ENCODE results near the gene PLCL2.
A peak's percentile ranks its signal among the peaks of the same experiment; 100 is the strongest.

Gene PLCL2

DNA sequence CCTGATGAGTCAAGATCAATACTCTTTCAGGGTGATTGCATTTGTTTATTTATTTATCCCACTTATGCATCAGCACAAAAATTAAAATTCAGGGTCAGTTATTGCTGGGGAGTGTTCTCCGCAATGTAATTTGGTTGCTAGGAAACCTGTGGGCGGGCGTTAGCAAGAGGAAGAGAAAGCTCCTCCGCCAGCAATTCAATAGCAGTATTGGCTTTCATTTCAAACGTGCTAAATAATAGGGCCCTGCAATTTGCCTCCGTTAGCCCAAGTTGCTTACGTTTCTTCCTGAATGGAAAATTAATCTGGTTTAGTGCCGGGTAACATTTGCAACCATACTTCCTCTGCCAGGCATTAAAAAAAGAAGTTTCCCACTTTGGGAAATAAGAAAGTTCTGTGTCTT lies 35.5 kb upstream of the PLCL2 start:
- Mint-ChIP-seq H3K36me3 (no peaks in the 10 kb centered on the region), H3K4me1 (ENCODE audit: low read depth) (peaks cover 46% of the 10 kb centered on the region), H3K27ac (no peak overlapping the region), H3K4me3 (peak overlapping the region; percentile 57), H3K27me3 (no peaks in the 10 kb centered on the region), H3K9me3 (ENCODE audit: low read depth) (no peaks in the 10 kb centered on the region)

DNA sequence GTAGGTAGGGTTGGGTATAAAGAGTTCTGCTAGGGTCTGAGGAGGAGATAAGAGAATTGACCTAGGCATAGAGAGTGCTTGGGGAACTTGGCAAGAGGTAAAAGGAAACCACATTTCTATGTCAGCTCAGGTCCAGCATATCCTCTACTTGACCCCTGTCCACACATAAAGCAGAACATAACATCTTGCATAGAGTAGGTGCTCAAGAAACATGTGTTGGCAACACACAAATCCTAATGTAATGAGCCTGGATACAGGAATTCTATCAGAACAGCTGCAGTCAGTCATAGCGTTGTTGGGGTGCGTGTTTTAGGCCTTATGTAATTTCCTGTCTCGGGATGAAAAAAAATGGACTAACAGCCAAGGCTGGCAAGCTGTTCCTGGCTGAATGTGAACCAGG lies 35.0 kb upstream of the PLCL2 start:
- no peaks in the 10 kb centered on the region for H3K27me3 Mint-ChIP-seq
- H3K4me3 Mint-ChIP-seq: peak overlapping the region; percentile 57
- H3K36me3 Mint-ChIP-seq: no peaks in the 10 kb centered on the region
- no peaks in the 10 kb centered on the region for H3K9me3 Mint-ChIP-seq (ENCODE audit: low read depth)
- peaks cover 42% of the 10 kb centered on the region for H3K4me1 Mint-ChIP-seq (ENCODE audit: low read depth)
- H3K27ac Mint-ChIP-seq: no peak overlapping the region

DNA sequence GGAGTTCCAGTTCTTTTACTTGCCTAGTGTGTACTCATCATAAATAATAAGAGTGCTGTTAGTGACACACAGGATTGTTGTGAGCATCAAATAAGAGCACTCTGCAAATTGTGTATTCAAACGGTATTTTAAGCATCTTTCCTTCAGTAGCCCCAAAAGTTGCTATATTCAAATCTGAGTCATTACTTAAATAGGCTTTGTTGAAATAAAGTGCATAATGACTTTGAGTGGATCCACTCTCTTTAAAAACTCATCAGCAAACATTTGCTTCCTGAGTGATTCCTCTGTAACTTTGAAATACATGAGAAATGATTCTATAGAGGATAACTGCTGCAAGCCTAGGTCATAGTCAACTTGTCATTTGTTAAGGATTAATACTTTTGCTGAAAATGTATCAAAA lies 29.3 kb upstream of the PLCL2 start:
- Mint-ChIP-seq H3K27me3 (no peaks in the 10 kb centered on the region), H3K4me3 (no peak overlapping the region), H3K27ac (no peak overlapping the region), H3K36me3 (no peaks in the 10 kb centered on the region), H3K9me3 (ENCODE audit: low read depth) (no peaks in the 10 kb centered on the region), H3K4me1 (ENCODE audit: low read depth) (peaks cover 7% of the 10 kb centered on the region)

DNA sequence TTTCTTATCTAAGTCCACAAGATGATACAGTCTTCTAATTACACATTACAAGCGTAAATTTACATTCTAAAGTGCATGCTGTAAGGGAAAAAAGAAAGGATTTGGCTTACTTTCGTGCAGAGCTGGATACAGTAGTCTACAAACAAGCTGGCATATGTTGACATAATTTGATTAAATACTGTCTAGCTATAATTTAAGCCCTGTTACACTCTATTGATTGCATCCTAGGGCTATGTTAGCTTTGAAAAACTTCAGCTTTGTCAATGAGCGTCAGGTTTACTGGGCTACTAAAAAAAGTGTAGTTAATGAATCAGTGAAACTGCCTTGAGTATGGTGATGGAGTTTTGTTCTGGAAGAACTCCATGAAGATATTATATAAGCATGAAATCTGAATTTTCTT lies 24.5 kb upstream of the PLCL2 start:
- Mint-ChIP-seq H3K4me1 (ENCODE audit: low read depth) (peaks cover 7% of the 10 kb centered on the region), H3K36me3 (no peaks in the 10 kb centered on the region), H3K27ac (no peak overlapping the region), H3K4me3 (no peak overlapping the region), H3K9me3 (ENCODE audit: low read depth) (no peaks in the 10 kb centered on the region), H3K27me3 (no peaks in the 10 kb centered on the region)

DNA sequence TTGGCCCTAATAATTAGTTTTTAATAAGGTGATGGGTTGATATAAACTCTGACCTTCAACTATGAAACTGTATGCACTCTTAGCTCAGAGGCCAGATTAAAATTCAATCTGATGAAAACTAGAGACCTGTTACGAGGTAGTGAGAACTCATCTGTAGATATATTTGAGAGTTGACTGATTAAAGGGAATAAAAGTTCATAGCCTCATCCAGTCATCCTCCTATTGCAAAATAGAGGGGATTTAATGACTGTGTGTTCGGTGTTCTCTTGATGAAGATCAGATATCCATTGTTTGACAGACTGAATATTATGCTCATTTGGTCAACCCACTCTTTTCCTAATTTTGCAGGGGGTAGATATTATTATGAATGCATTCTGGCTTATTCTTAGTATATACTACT lies 23.3 kb upstream of the PLCL2 start:
- no peak overlapping the region for H3K27ac Mint-ChIP-seq
- H3K9me3 Mint-ChIP-seq (ENCODE audit: low read depth): no peaks in the 10 kb centered on the region
- H3K27me3 Mint-ChIP-seq: no peaks in the 10 kb centered on the region
- H3K4me1 Mint-ChIP-seq (ENCODE audit: low read depth): peaks cover 10% of the 10 kb centered on the region
- no peak overlapping the region for H3K4me3 Mint-ChIP-seq
- H3K36me3 Mint-ChIP-seq: peaks cover under 1% of the 10 kb centered on the region

DNA sequence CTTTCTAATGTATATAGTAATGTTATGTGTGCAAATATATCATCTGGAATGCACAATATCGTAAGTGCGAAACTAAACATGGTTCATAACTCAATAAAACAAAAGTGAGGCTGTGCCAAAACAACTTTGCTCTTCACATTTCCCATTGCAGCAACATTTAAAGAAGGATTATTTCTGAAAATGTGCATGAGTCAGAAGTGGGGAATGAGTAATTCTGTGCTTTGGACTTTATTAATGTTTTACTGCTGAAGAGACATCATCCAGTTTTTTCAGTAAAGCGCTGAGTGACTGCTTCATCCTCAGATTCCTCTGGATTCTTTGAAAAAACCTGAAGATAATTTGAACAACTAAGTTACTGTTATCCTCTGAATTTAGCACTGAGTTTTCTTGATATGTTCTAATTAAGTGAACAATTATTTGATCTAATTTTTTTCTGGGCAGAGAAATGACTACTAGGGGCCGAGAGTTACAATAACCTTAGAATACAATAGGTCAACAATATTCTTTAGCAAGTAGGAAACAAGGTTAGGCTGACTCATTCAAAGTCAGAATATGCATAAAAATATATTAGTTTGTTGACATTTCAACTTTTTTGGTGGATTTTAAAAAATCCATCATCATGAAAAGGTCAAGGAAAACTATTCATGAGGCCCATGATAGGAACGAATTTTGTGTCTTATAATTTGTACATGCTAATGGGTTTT lies 20.0 kb upstream of the PLCL2 start:
- H3K36me3 Mint-ChIP-seq: peaks cover 2% of the 10 kb centered on the region

DNA sequence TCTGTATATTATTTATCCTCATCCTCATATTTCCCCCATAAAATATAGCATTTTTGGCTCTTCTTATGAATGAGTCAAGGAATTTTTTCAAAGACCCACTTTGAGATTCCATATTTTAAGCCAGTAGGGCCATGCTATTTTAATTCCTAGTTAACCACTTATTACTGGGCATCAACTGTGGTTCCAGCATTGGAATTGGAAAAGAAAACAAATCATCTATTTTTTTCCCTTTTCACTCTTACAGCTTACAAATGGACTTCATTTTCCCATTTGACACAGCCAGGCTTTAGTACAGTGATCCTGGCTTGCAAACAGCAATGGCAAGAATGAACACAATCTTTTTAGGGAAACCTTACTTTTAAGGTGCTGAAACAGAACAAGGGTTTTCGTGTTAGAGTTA lies 19.4 kb upstream of the PLCL2 start:
- Mint-ChIP-seq H3K4me3 (no peak overlapping the region), H3K9me3 (ENCODE audit: low read depth) (no peaks in the 10 kb centered on the region), H3K4me1 (ENCODE audit: low read depth) (peaks cover 14% of the 10 kb centered on the region), H3K27ac (no peak overlapping the region), H3K36me3 (peaks cover 2% of the 10 kb centered on the region), H3K27me3 (no peaks in the 10 kb centered on the region)

More for the DNA sequence above, 20.0 kb upstream of the PLCL2 start:
- H3K4me3 Mint-ChIP-seq: no peak overlapping the region
- no peaks in the 10 kb centered on the region for H3K9me3 Mint-ChIP-seq (ENCODE audit: low read depth)
- peaks cover 14% of the 10 kb centered on the region for H3K4me1 Mint-ChIP-seq (ENCODE audit: low read depth)
- no peak overlapping the region for H3K27ac Mint-ChIP-seq
- no peaks in the 10 kb centered on the region for H3K27me3 Mint-ChIP-seq

DNA sequence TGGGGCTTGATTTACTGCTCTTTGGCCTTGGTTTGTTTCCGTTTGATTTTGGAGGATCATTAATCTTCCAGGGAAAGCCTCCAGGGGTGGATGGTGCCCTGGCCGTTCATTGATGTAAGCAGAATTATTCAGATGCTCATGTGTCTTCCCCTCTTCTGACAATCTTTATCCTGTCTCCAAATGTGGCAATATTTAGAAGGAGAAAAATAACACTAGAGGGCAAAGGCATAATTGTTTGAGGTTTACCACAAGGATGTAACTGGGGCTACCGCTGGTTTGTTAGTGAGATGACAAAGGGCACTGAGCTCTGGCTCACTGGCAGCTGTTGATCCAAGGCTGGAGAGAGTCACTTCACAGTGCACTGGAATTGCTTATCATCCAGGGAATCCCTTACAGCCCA lies 18.2 kb upstream of the PLCL2 start:
- Mint-ChIP-seq H3K27ac (no peak overlapping the region), H3K27me3 (no peaks in the 10 kb centered on the region), H3K4me3 (no peak overlapping the region), H3K9me3 (ENCODE audit: low read depth) (no peaks in the 10 kb centered on the region), H3K36me3 (peaks cover 2% of the 10 kb centered on the region), H3K4me1 (ENCODE audit: low read depth) (peaks cover 14% of the 10 kb centered on the region)

DNA sequence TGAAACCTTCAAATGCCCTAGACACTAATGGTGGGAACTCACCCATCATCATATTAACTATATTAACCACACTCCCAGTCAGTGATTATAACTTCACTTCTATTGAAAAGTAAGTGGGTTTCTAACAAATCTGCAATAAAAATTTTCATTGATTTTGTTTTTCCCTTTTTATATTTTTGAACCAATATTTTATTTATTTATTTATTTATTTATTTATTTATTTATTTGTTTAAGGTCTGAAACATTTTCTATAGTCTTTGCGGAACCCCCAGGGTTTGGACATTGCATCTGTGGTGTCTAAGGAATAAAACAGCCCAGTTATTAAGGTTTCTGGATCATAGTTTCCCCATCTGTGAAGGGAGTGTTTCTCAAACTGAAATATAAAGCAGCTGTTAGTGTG lies 16.2 kb upstream of the PLCL2 start:
- Mint-ChIP-seq H3K36me3 (peaks cover 4% of the 10 kb centered on the region), H3K4me1 (ENCODE audit: low read depth) (peaks cover 14% of the 10 kb centered on the region), H3K9me3 (ENCODE audit: low read depth) (no peaks in the 10 kb centered on the region), H3K27me3 (no peaks in the 10 kb centered on the region), H3K27ac (no peak overlapping the region), H3K4me3 (no peak overlapping the region)

DNA sequence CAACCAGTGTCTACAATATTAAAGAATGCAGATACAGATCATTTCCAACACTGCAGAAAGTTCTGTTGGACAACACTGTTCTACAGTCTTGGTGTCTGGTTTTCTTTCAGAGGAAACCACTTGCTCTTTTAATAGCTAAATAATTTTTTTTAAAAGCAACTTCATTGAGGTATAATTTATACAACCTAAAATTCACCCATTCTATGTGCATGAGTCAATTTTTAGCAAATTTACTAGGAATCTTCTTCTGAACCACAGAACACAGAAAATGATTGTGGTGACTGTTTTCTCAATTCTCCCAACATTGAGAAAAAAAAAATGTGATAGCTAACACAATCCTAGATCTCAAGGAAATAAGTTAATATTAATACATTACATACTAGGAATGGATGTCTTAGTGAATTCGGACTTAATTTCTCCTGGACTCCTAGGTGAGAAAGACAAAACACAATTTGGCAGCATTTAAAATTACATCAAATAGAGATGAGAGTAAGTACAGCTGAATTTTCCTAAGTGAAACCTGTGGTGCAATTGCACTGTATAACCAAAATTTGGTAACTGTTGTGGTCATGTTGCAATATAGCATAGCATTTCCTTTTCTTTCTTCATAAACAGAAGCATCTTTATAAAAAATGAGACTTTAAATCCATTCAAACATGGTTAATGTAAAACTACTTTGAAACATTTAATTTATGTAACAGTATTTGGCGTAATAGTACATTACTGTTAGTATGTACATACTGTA lies 15.3 kb upstream of the PLCL2 start:
- no peaks in the 10 kb centered on the region for H3K9me3 Mint-ChIP-seq (ENCODE audit: low read depth)
- no peaks in the 10 kb centered on the region for H3K27me3 Mint-ChIP-seq
- peaks cover 14% of the 10 kb centered on the region for H3K4me1 Mint-ChIP-seq (ENCODE audit: low read depth)
- peaks cover 4% of the 10 kb centered on the region for H3K36me3 Mint-ChIP-seq
- H3K27ac Mint-ChIP-seq: no peak overlapping the region
- no peak overlapping the region for H3K4me3 Mint-ChIP-seq

DNA sequence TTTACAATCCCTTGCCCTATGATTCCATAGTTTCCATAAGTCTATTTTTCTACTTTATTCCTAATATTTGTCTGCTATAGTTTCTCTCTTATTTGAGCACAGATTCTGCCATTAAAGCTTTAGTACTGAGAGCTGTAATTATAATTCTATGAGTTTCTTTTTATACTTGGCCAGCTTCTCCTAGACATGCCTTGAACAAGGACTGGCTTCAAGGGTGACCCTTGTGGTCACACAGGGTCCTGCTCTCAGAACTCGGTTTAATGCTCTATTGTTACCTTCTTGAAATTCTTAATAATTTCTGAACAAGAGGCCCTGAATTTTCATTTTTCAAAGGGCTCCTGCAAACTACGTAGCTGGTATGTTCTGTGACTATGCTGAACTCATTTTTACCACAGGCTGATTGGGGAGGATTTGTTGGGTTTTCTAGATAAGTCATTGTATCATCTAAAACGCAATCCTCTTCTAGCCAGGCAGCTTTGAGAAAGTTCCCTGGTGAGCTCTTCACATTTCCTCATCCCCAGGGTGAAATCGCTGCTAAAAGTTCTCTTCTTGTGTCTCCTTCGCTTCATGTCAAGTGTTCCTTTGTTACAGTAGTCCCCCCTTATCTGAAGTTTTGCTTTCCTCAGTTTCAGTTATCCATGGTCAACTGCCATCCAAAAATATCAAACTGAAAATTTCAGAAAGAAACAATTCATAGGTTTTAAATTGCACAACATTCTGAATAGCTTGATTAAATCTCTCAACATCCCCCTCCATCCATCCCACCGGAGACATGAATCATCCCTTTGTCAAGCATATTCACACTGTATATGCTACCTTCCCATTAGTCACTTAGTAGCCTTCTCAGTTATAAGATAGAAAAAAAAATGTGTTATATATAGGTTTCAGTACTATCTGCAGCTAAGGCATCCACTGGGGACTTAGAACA lies 12.6 kb upstream of the PLCL2 start:
- H3K9me3 Mint-ChIP-seq (ENCODE audit: low read depth): no peaks in the 10 kb centered on the region
- no peaks in the 10 kb centered on the region for H3K27me3 Mint-ChIP-seq
- H3K4me3 Mint-ChIP-seq: no peak overlapping the region
- H3K27ac Mint-ChIP-seq: no peak overlapping the region
- peaks cover 1% of the 10 kb centered on the region for H3K4me1 Mint-ChIP-seq (ENCODE audit: low read depth)
- H3K36me3 Mint-ChIP-seq: peaks cover 2% of the 10 kb centered on the region

DNA sequence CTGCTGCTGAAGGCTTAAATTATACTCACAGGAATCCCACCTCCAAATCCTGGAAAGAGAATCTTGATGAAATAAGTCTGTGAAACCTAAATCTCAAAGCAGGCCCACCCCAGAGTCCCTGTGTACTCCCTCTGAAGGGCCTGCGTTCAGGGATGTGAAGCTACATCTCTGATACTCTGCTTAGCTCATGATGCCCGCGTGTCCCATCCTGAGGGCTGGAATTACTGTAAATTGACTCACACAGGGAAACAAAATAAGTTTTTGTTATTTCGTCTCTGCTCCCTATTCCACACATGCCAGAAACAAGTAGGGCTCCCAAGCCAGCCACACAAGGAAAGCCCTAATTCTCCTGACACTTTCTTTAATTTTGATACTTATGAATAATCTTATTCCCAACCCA lies 10.9 kb upstream of the PLCL2 start:
- H3K4me1 Mint-ChIP-seq (ENCODE audit: low read depth): no peaks in the 10 kb centered on the region
- no peaks in the 10 kb centered on the region for H3K27me3 Mint-ChIP-seq
- H3K4me3 Mint-ChIP-seq: no peak overlapping the region
- no peak overlapping the region for H3K27ac Mint-ChIP-seq
- H3K9me3 Mint-ChIP-seq (ENCODE audit: low read depth): no peaks in the 10 kb centered on the region
- H3K36me3 Mint-ChIP-seq: peaks cover 2% of the 10 kb centered on the region

DNA sequence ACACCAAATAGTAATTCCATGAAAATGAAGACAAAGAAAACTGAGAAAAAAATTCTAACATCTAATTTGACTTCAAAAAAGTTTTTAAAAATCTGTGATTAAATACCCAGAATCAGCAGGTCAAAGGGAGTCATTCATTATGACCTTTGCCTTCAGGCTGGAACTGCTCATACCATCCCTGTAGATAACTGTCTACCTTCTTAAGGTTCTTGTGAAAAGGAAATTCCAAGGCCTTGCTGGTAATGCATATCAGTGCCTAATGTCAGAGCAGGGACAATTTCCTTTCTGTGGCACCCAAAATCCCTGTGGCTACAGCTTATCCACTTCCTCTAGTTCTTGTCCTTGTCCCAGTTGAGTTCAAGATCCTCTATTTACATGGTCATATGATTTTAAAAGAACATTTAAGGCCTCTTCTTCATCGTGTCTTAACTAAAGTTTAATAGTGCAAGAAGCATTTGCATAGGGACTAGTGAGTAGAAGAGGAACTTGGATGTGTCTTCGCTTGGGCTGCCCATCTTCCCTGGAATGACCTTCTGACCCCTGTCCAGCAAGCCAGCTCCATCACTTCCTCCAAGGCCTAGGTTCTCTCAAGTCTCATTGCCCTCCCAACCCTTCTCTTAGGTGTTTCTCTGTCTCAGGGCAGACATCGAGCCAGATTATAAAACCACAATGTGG lies 8.7 kb upstream of the PLCL2 start:
- Mint-ChIP-seq H3K9me3 (ENCODE audit: low read depth) (no peaks in the 10 kb centered on the region), H3K4me1 (ENCODE audit: low read depth) (no peaks in the 10 kb centered on the region), H3K36me3 (peaks cover 2% of the 10 kb centered on the region), H3K4me3 (no peak overlapping the region), H3K27me3 (no peaks in the 10 kb centered on the region), H3K27ac (no peak overlapping the region)

DNA sequence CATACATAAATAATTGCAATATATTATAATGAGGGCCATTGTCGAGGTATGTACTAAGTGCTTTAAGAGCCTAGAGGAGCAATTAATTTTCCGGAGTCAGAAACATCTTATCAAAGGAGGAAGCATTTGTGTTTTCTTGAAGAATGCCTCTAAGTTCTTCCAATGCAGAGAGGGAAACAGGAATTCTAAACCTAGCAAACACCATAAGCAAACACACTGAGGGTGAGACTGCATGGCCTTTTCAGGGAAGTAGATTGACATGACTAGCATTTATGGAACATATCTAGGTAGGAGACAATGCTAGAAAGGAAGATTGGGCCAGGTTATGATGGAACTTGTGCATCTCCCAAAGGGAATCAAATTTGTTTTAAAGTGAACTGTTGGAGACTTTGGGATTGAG lies 7.2 kb upstream of the PLCL2 start:
- H3K27ac Mint-ChIP-seq: no peak overlapping the region

DNA sequence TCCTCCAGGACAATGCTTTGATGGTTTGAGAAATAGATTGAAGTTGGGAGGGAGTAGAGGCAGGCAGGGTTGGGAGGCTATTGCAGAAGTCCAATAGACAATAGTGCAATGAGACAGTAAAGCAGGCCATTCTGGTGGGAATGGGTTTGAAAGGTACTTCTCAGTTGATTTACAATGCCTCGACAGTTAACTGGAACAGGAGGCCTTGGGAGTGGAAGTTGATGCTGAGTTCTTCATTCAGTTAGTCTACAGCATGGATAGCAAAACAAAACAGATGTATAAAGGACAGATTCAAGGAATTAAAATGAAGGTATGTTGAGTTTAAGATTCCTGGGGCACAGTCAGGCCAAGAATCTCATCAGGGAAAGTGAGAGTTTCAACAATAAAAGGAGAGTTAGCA lies 6.8 kb upstream of the PLCL2 start:
- no peak overlapping the region for H3K4me3 Mint-ChIP-seq
- no peaks in the 10 kb centered on the region for H3K4me1 Mint-ChIP-seq (ENCODE audit: low read depth)
- no peaks in the 10 kb centered on the region for H3K9me3 Mint-ChIP-seq (ENCODE audit: low read depth)
- no peak overlapping the region for H3K27ac Mint-ChIP-seq
- no peaks in the 10 kb centered on the region for H3K27me3 Mint-ChIP-seq
- no peaks in the 10 kb centered on the region for H3K36me3 Mint-ChIP-seq

More for the DNA sequence above, 7.2 kb upstream of the PLCL2 start:
- Mint-ChIP-seq H3K4me1 (ENCODE audit: low read depth) (no peaks in the 10 kb centered on the region), H3K9me3 (ENCODE audit: low read depth) (no peaks in the 10 kb centered on the region), H3K27me3 (no peaks in the 10 kb centered on the region), H3K4me3 (no peak overlapping the region), H3K36me3 (no peaks in the 10 kb centered on the region)
